IMR-90 (cell line): ENCODE data around the gene RFX6. TPM values are rescaled to one million over a fixed set of nuclear protein-coding genes. Genes with fewer than 3 reads are reported as not detected.

Experiments
- ATAC-seq: fragments of 200-7000 bp; cut with Tn5 transposase; 2 replicates; pipeline ENCODE4 v1.9.1; 2020; ENCODE audit warnings: low read depth, mild to moderate bottlenecking, moderate library complexity
- BruUV-seq: library from RNA; stranded (reverse); fragments of 400-500 nt; replicated peaks from 2 replicates; lab custom pipeline; 2021; lab: Mats Ljungman, UMichigan
- CTCF ChIA-PET: fragments of 300-600 bp; formaldehyde crosslinking; extraction: SDS; loops from one replicate; lab custom pipeline; 2021; ENCODE audit warnings: antibody characterized with exemption; lab: Yijun Ruan, JAX
- POLR2A ChIA-PET: fragments of 300-600 bp; sonication (Branson Sonifier 250); formaldehyde crosslinking; loops from one replicate; lab custom pipeline; 2022; ENCODE audit warnings: antibody characterized with exemption; ENCODE audit not compliant: unreplicated experiment; lab: Charles Lee
- DNase-seq: peaks from one replicate; pipeline ENCODE4 v3.0.0; 2013
- H2AFZ ChIP-seq: replicated peaks from 2 replicates; pipeline ENCODE3; 2013; ENCODE audit warnings: low read length, mild to moderate bottlenecking; ENCODE audit not compliant: poor library complexity
- H2AK5ac ChIP-seq: 2 replicates; pipeline ENCODE4 v1.6.1; 2013; ENCODE audit warnings: low read depth, low read length, inconsistent platforms
- H2AK9ac ChIP-seq: replicated peaks from 2 replicates; pipeline ENCODE3; 2013; ENCODE audit warnings: mild to moderate bottlenecking, low read depth, low read length, moderate library complexity; ENCODE audit not compliant: poor library complexity
- H2BK120ac ChIP-seq: 2 replicates; pipeline ENCODE4 v1.6.1; 2013; ENCODE audit warnings: low read depth, low read length, inconsistent platforms
- H2BK15ac ChIP-seq: 3 replicates; pipeline ENCODE4 v1.6.1; 2013; ENCODE audit warnings: low read depth, low read length, inconsistent platforms
- H2BK20ac ChIP-seq: 2 replicates; pipeline ENCODE4 v1.6.1; 2013; ENCODE audit warnings: low read depth, mild to moderate bottlenecking, inconsistent platforms, low read length, moderate library complexity
- H2BK5ac ChIP-seq: 2 replicates; pipeline ENCODE4 v1.6.1; 2013; ENCODE audit warnings: mild to moderate bottlenecking, low read depth, low read length, inconsistent platforms; ENCODE audit not compliant: poor library complexity, severe bottlenecking
- H3K14ac ChIP-seq: replicated peaks from 2 replicates; pipeline ENCODE4 v1.6.1; 2013; ENCODE audit warnings: low read depth, low read length, inconsistent platforms
- H3K18ac ChIP-seq: 2 replicates; pipeline ENCODE4 v1.6.1; 2013; ENCODE audit warnings: low read depth, low read length, control low read depth
- H3K23ac ChIP-seq: 2 replicates; pipeline ENCODE4 v1.6.1; 2013; ENCODE audit warnings: low read depth, low read length, inconsistent platforms
- H3K27ac ChIP-seq: 2 replicates; pipeline ENCODE4 v1.5.1; 2013; ENCODE audit warnings: mild to moderate bottlenecking, control low read depth, low read length; ENCODE audit not compliant: insufficient read depth
- H3K27me3 ChIP-seq: 2 replicates; pipeline ENCODE4 v1.6.1; 2013; ENCODE audit warnings: low read length; ENCODE audit not compliant: control insufficient read depth, insufficient read depth
- H3K36me3 ChIP-seq: 2 replicates; pipeline ENCODE4 v1.6.1; 2013; ENCODE audit warnings: low read length, mixed read lengths; ENCODE audit not compliant: control insufficient read depth, insufficient read depth
- H3K4ac ChIP-seq: 2 replicates; pipeline ENCODE4 v1.6.1; 2013; ENCODE audit warnings: low read depth, low read length, inconsistent platforms
- H3K4me1 ChIP-seq: 2 replicates; pipeline ENCODE4 v1.6.1; 2013; ENCODE audit warnings: low read length, mixed read lengths; ENCODE audit not compliant: control insufficient read depth, insufficient read depth
- H3K4me2 ChIP-seq: 2 replicates; pipeline ENCODE4 v1.6.1; 2013; ENCODE audit warnings: low read depth, mild to moderate bottlenecking, control low read depth, low read length, moderate library complexity
- H3K4me3 ChIP-seq: 2 replicates; pipeline ENCODE4 v1.5.1; 2013; ENCODE audit warnings: low read depth, mild to moderate bottlenecking, control low read depth, low read length, moderate library complexity; ENCODE audit not compliant: insufficient read depth
- H3K56ac ChIP-seq: 2 replicates; pipeline ENCODE4 v1.6.1; 2013; ENCODE audit warnings: low read length, inconsistent platforms; ENCODE audit not compliant: insufficient read depth; ENCODE audit errors: extremely low read depth
- H3K79me1 ChIP-seq, 2 experiments: 2 replicates each; pipeline ENCODE4 v1.6.1; 2013; ENCODE audit warnings: low read length in 2 of 2, inconsistent platforms in 1 of 2, low read depth in 1 of 2
- H3K9ac ChIP-seq: 2 replicates; pipeline ENCODE4 v1.6.1; 2013; ENCODE audit warnings: low read depth, low read length, control low read depth
- H3K9me1 ChIP-seq: 2 replicates; pipeline ENCODE4 v1.6.1; 2013; ENCODE audit warnings: low read length, inconsistent platforms; ENCODE audit not compliant: insufficient read depth
- H3K9me3 ChIP-seq: 2 replicates; pipeline ENCODE4 v1.6.1; 2013; ENCODE audit warnings: low read length; ENCODE audit not compliant: control insufficient read depth, insufficient read depth
- H4K20me1 ChIP-seq: 2 replicates; pipeline ENCODE4 v1.6.1; 2013; ENCODE audit warnings: low read length, inconsistent platforms; ENCODE audit not compliant: insufficient read depth
- H4K5ac ChIP-seq: 2 replicates; pipeline ENCODE4 v1.6.1; 2013; ENCODE audit warnings: mild to moderate bottlenecking, low read depth, low read length, control low read depth
- H4K8ac ChIP-seq, 2 experiments: 2 replicates each; pipeline ENCODE4 v1.6.1; 2013; ENCODE audit warnings: low read depth in 2 of 2, low read length in 2 of 2, control low read depth in 1 of 2, inconsistent platforms in 1 of 2
- H4K91ac ChIP-seq: 2 replicates; pipeline ENCODE4 v1.6.1; 2013; ENCODE audit warnings: low read depth, low read length, inconsistent platforms; ENCODE audit not compliant: insufficient read depth
- BHLHE40 ChIP-seq: fragments of 150-350 bp; IDR thresholded peaks from 2 replicates; pipeline ENCODE4 v1.6.1; 2016; ENCODE audit warnings: mild to moderate bottlenecking, low read depth, low read length
- CEBPB ChIP-seq: IDR thresholded peaks from 2 replicates; pipeline ENCODE4 v1.6.1; 2012; ENCODE audit warnings: low read depth, low read length, improper control_type of control experiment
- CHD1 ChIP-seq: IDR thresholded peaks from 2 replicates; pipeline ENCODE4 v1.6.1; 2012; ENCODE audit warnings: low read depth, low read length, improper control_type of control experiment
- CTCF ChIP-seq: conservative IDR thresholded peaks from 2 replicates; pipeline ENCODE4 v1.5.1; 2012; ENCODE audit warnings: mild to moderate bottlenecking, low read depth, low read length, improper control_type of control experiment
- FOS ChIP-seq: fragments of 150-350 bp; IDR thresholded peaks from 2 replicates; pipeline ENCODE4 v1.6.1; 2016; ENCODE audit warnings: low read depth, low read length
- MAFK ChIP-seq: IDR thresholded peaks from 2 replicates; pipeline ENCODE4 v1.6.1; 2012; ENCODE audit warnings: low read depth, low read length, improper control_type of control experiment
- MAZ ChIP-seq: IDR thresholded peaks from 2 replicates; pipeline ENCODE4 v1.6.1; 2012; ENCODE audit warnings: low read depth, mild to moderate bottlenecking, low read length, improper control_type of control experiment, moderate library complexity, borderline replicate concordance
- MXI1 ChIP-seq: IDR thresholded peaks from 2 replicates; pipeline ENCODE4 v1.6.1; 2012; ENCODE audit warnings: low read depth, mild to moderate bottlenecking, low read length, moderate library complexity, borderline replicate concordance
- NFE2L2 ChIP-seq: fragments of 150-350 bp; IDR thresholded peaks from 2 replicates; pipeline ENCODE4 v1.6.1; 2016; ENCODE audit warnings: low read depth, mild to moderate bottlenecking, low read length
- POLR2A ChIP-seq: IDR thresholded peaks from 2 replicates; pipeline ENCODE4 v1.6.1; 2012; ENCODE audit warnings: mild to moderate bottlenecking, low read depth, low read length
- RAD21 ChIP-seq: IDR thresholded peaks from 2 replicates; pipeline ENCODE4 v1.6.1; 2012; ENCODE audit warnings: low read length, improper control_type of control experiment
- RCOR1 ChIP-seq: IDR thresholded peaks from 2 replicates; pipeline ENCODE4 v1.6.1; 2012; ENCODE audit warnings: mild to moderate bottlenecking, low read length, improper control_type of control experiment; ENCODE audit not compliant: insufficient replicate concordance
- RFX5 ChIP-seq: IDR thresholded peaks from 2 replicates; pipeline ENCODE4 v1.8.0; 2012; ENCODE audit warnings: low read depth, mild to moderate bottlenecking, low read length, moderate library complexity
- SMC3 ChIP-seq: fragments of 150-350 bp; IDR thresholded peaks from 2 replicates; pipeline ENCODE4 v1.6.1; 2016; ENCODE audit warnings: low read depth, mild to moderate bottlenecking, antibody characterized with exemption, low read length, moderate library complexity
- USF2 ChIP-seq: fragments of 150-350 bp; IDR thresholded peaks from 2 replicates; pipeline ENCODE4 v1.6.1; 2017; ENCODE audit warnings: mild to moderate bottlenecking, antibody characterized with exemption, low read length, low read depth
- WGBS, 2 experiments: methylation state at CpG; one replicate each; pipeline versions ENCODE4 v1.1.5 to v1.1.7; 2013; ENCODE audit warnings: missing lambda C conversion rate in 2 of 2; ENCODE audit not compliant: insufficient read length in 1 of 2; ENCODE audit errors: extremely low coverage in 2 of 2; 5-methylcytosine and 5-hydroxymethylcytosine counted together
- dilution Hi-C: fragments of 300-500 bp; cut with HindIII; formaldehyde crosslinking; loops from one replicate; pipeline ENCODE4 v1.14.3; 2018; ENCODE audit warnings: low sequenced_read_pairs; ENCODE audit not compliant: unreplicated experiment
- in situ Hi-C: fragments of 300-500 bp; cut with MboI; formaldehyde crosslinking; loops from 3 replicates; pipeline ENCODE4 v1.14.3; 2019; ENCODE audit warnings: low sequenced_read_pairs, inconsistent platforms, mixed read lengths
- intact Hi-C: fragments of 100-400 bp; cut with micrococcal nuclease; formaldehyde crosslinking; loops from 2 replicates; pipeline ENCODE4 v1.10.0; 2022
- polyA plus RNA-seq, 3 experiments: library from polyadenylated mRNA; depleted of rRNA; stranded (reverse); fragments of >200 nt; gene quantifications; 2 replicates each; pipeline ENCODE4 v1.2.3, GENCODE V29; 2012; ENCODE audit warnings: low replicate concordance in 1 of 3
- total RNA-seq: library from RNA; depleted of rRNA; stranded (reverse); fragments of >200 nt; gene quantifications from 2 replicates; pipeline ENCODE4 v1.2.3, GENCODE V29; 2012
- TF ChIP-seq, protein P1 (sequence below): fragments of 150-350 bp; IDR thresholded peaks from 2 replicates; pipeline ENCODE4 v1.6.1; 2016; ENCODE audit warnings: low read depth, mild to moderate bottlenecking, low read length, moderate library complexity, borderline replicate concordance

RFX6 gene
- total and polyA plus RNA-seq, 2 of the 4 experiments (the other 2 are of a cell fraction): not detected

- Histone ChIP-seq H3K4ac (no peak overlapping the region), H4K5ac (no peak overlapping the region), H4K8ac (no peak overlapping the region), H3K56ac (no peak overlapping the region), H2BK15ac (no peak overlapping the region), H2BK120ac (no peak overlapping the region), H2BK5ac (no peak overlapping the region), H3K4me3 (no peak overlapping the region), H4K20me1 (no peaks in the 10 kb centered on the region), H2AK5ac (no peak overlapping the region), H2AK9ac (no peak overlapping the region), H3K9me3 (no peaks in the 10 kb centered on the region), H3K14ac (no peak overlapping the region), H3K27me3 (no peaks in the 10 kb centered on the region), H3K36me3 (no peaks in the 10 kb centered on the region), H2AFZ (no peak overlapping the region), H3K4me1 (no peaks in the 10 kb centered on the region), H2BK20ac (no peak overlapping the region), H3K27ac (no peak overlapping the region), H4K91ac (no peak overlapping the region), H3K79me1 (no peaks in the 10 kb centered on the region), H3K18ac (no peak overlapping the region), H3K9me1 (no peaks in the 10 kb centered on the region), H3K4me2 (no peak overlapping the region), H3K23ac (no peak overlapping the region), H3K9ac (no peak overlapping the region)
- no peak for TF ChIP-seq RFX5
- no peak for TF ChIP-seq BHLHE40
- no peak for TF ChIP-seq RAD21
- TF ChIP-seq SMC3: no peak
- no peak for TF ChIP-seq FOS
- TF ChIP-seq CTCF: no peak
- TF ChIP-seq MAZ: no peak
- no peak for TF ChIP-seq MAFK
- no peak for TF ChIP-seq NFE2L2
- TF ChIP-seq RCOR1: no peak
- TF ChIP-seq CHD1: no peak
- no peak for TF ChIP-seq MXI1
- TF ChIP-seq USF2: no peak
- no peak for TF ChIP-seq CEBPB
- TF ChIP-seq, protein P1, sequence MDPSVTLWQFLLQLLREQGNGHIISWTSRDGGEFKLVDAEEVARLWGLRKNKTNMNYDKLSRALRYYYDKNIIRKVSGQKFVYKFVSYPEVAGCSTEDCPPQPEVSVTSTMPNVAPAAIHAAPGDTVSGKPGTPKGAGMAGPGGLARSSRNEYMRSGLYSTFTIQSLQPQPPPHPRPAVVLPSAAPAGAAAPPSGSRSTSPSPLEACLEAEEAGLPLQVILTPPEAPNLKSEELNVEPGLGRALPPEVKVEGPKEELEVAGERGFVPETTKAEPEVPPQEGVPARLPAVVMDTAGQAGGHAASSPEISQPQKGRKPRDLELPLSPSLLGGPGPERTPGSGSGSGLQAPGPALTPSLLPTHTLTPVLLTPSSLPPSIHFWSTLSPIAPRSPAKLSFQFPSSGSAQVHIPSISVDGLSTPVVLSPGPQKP: no peak
- no peak for TF ChIP-seq POLR2A
- dilution Hi-C loops (no loop called here), in situ Hi-C loops (no loop called here), intact Hi-C loops (no loop called here)
- POLR2A ChIA-PET: no interaction called here
- WGBS, 2 experiments: 40% methylated on average over 1 of the region's 3 CpGs; no CpG with 5 or more reads in 1 of the 2 experiments
- DNase-seq (no peak), ATAC-seq (no peak)
- BruUV-seq: no TSS peak
- CTCF ChIA-PET: interaction anchor here (0.7 kb wide), 1 partner anchor 1931 kb away, joined by 5 read pairs; no protein-coding TSS in a partner anchor
These were observed 10.1 kb downstream of the RFX6 start for GRCh38 chr6:116887168-116887567.
